ENCODE data around the gene VIPR2. TPM values are rescaled to one million over a fixed set of nuclear protein-coding genes. Genes with fewer than 3 reads are reported as not detected.

Gene VIPR2
- total RNA-seq, 1 donor from 2014 or later, result not detected

DNA sequence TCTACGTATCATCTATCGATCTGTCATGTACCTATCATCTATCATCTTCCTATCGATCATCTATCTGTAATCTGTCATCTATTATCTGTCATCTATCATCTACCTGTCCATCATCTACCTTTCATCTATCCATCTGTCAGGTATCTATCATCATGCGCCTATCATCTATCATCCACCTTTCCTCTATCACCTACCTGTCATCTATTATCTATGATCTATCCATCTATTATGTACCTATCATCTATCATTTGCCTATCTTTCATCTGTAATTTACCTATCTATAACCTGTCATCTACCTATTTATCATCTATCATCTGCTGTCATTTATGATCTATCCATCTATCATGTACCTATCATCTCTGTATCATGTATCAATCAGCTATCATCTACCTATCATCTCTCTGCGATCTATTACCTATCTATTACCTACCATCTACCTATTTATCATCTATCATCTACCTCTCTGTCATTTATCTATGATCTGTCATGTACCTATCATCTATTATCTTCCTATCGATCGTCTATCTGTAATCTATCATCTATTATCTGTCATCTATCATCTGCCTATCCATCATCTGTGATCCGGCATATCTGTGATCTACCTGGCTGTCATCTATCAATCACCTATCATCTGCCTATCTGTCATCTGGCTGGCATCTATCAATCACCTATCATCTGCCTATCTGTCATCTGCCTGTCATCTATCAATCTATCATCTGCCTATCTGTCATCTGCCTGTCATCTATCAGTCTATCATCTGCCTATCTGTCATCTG is 1.6 kb upstream of the VIPR2 start:
- DNase-seq, result no peak
- H3K27me3 Mint-ChIP-seq (ENCODE audit: unreplicated experiment), result peaks cover 9% of the 10 kb centered on the region
- peaks cover 2% of the 10 kb centered on the region for H3K4me1 Mint-ChIP-seq (ENCODE audit: low read depth, unreplicated experiment)
- no peak overlapping the region for H3K4me3 Mint-ChIP-seq (ENCODE audit: unreplicated experiment)
- TF ChIP-seq, protein P1, sequence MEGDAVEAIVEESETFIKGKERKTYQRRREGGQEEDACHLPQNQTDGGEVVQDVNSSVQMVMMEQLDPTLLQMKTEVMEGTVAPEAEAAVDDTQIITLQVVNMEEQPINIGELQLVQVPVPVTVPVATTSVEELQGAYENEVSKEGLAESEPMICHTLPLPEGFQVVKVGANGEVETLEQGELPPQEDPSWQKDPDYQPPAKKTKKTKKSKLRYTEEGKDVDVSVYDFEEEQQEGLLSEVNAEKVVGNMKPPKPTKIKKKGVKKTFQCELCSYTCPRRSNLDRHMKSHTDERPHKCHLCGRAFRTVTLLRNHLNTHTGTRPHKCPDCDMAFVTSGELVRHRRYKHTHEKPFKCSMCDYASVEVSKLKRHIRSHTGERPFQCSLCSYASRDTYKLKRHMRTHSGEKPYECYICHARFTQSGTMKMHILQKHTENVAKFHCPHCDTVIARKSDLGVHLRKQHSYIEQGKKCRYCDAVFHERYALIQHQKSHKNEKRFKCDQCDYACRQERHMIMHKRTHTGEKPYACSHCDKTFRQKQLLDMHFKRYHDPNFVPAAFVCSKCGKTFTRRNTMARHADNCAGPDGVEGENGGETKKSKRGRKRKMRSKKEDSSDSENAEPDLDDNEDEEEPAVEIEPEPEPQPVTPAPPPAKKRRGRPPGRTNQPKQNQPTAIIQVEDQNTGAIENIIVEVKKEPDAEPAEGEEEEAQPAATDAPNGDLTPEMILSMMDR (IDR thresholded peaks at IDR 0.05; ENCODE audit: partially characterized antibody, unreplicated experiment), result no peak
- no peak overlapping the region for H3K27ac Mint-ChIP-seq (ENCODE audit: unreplicated experiment)
- peaks cover 3% of the 10 kb centered on the region for H3K9me3 Mint-ChIP-seq (ENCODE audit: unreplicated experiment)
- H3K36me3 Mint-ChIP-seq (ENCODE audit: unreplicated experiment), result no peaks in the 10 kb centered on the region

DNA sequence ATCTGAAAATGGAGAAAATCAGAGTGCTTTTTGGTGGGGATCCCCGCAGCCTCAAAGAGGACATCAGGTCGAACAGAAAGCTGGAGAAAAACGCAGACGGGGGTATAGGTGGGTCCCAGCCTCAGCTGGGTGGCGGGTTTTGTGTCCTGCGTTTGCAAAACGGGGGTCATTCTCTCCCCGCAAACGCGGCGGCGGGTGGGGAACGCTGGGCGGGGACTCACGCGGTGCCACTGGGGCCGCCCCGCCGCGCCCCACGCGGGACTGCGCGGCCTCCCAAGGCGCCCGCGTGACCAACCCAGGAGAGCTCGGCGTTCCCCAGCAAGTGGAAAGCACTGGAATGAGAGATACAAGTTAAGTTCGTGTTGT is 806 bp upstream of the VIPR2 start:
- Mint-ChIP-seq H3K4me3 (ENCODE audit: unreplicated experiment) (peak overlapping the region; percentile 51), H3K9me3 (ENCODE audit: unreplicated experiment) (peaks cover 3% of the 10 kb centered on the region), H3K27ac (ENCODE audit: unreplicated experiment) (no peak overlapping the region), H3K36me3 (ENCODE audit: unreplicated experiment) (no peaks in the 10 kb centered on the region), H3K4me1 (ENCODE audit: low read depth, unreplicated experiment) (peaks cover 2% of the 10 kb centered on the region), H3K27me3 (ENCODE audit: unreplicated experiment) (peaks cover 9% of the 10 kb centered on the region)
- TF ChIP-seq, protein P1 (IDR thresholded peaks at IDR 0.05; ENCODE audit: partially characterized antibody, unreplicated experiment), result no peak
- DNase-seq, result no peak

DNA sequence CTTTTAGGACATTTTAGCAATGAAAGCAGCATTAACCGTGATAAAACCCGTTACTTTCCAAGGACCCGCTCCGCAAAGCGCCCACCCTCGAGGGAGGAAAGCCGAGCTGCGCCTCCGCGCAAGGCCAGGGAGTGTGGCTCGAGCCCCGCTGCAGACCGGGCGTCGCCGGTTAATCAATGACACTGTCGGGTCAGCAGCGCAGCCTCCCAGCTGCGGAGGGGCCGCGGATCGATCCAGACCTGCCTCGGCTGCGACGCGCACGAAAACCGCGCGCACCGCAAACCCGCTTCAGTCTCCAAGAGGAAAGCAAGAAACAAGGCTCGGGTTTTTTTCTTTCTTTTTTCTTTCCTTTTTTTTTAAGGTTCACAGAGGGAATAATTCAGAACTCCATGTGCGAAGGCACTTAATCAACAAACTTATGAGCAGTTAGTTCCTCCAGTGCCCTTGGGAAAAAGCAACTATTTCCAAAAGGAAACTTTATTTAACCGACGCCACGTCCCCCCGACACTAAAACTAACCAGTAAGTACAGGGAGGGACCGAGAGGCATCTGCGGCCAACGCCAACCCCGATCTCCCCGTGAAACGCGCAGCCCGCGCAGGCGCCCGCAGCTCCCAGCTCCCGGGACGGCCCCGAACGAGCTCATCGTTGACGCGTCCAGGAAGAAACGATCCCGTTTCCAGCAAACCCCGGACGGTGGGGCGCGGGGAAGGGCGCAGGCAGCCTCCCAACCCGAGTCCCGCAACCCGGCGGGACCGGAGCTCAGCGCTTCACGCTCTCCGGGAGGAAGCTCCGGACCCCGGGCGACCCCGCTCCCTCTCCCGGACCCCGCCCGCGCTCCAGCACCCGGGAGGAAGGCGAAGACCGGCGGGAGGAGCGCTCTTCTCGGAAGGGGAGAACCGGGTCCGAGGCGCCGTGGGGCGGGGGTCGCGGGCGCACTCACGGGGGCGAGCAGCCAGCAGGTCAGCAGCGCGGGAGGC is 598 bp downstream of the VIPR2 start:
- no peaks in the 10 kb centered on the region for H3K36me3 Mint-ChIP-seq (ENCODE audit: unreplicated experiment)
- peaks cover 2% of the 10 kb centered on the region for H3K4me1 Mint-ChIP-seq (ENCODE audit: low read depth, unreplicated experiment)
- peak overlapping the region; percentile 85 for H3K4me3 Mint-ChIP-seq (ENCODE audit: unreplicated experiment)
- DNase-seq, result peak; percentile 73
- H3K9me3 Mint-ChIP-seq (ENCODE audit: unreplicated experiment), result peaks cover 3% of the 10 kb centered on the region
- no peak overlapping the region for H3K27ac Mint-ChIP-seq (ENCODE audit: unreplicated experiment)
- H3K27me3 Mint-ChIP-seq (ENCODE audit: unreplicated experiment), result peaks cover 9% of the 10 kb centered on the region
- TF ChIP-seq, protein P1 (IDR thresholded peaks at IDR 0.05; ENCODE audit: partially characterized antibody, unreplicated experiment), result no peak

DNA sequence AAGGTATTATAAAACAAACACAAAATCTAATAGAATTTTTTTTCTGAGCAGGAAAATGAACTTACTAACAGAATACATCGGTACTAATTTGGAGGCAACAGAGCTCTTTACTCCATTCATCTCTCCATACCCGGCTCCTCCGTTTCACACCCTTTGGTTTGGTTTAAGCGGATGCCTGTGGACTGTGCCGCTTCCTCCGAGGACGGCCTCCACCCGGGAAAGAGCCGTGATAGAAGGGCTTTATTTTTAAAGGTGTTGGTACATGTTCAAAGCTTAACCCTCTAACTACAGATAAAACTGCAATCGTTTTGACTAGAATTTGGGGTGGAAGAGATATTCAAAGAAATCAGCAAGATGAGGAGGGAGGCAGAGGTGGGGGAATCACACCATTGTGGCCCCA is 1.9 kb downstream of the VIPR2 start:
- Mint-ChIP-seq H3K9me3 (ENCODE audit: unreplicated experiment) (peaks cover 3% of the 10 kb centered on the region), H3K4me3 (ENCODE audit: unreplicated experiment) (no peak overlapping the region), H3K27me3 (ENCODE audit: unreplicated experiment) (peaks cover 8% of the 10 kb centered on the region), H3K4me1 (ENCODE audit: low read depth, unreplicated experiment) (peaks cover 2% of the 10 kb centered on the region), H3K27ac (ENCODE audit: unreplicated experiment) (no peak overlapping the region), H3K36me3 (ENCODE audit: unreplicated experiment) (no peaks in the 10 kb centered on the region)
- DNase-seq, result no peak
- TF ChIP-seq, protein P1 (IDR thresholded peaks at IDR 0.05; ENCODE audit: partially characterized antibody, unreplicated experiment), result no peak
